HS-27A (cell line): ENCODE measurements around the gene TRIM17.
A peak's percentile ranks its signal among the peaks of the same experiment; 100 is the strongest.

ENCODE experiments used
- DNase-seq: peaks from one replicate; pipeline ENCODE4 v3.0.0-alpha.2; 2012; ENCODE audit warnings: low read depth, missing footprints

TRIM17 gene

GRCh38 chr1:228416217-228416933, at the start of gene TRIM17:
Gene TRIM17, minus strand, starts transcription at chr1:228416861. Its CDS starts 1,789 bp downstream, at chr1:228415072.
- no peak for DNase-seq

- no peak for DNase-seq
These were observed 49.0 kb upstream of the TRIM17 start for GRCh38 chr1:228465571-228466146.

GRCh38 chr1:228465141-228465540, 48.5 kb upstream of the TRIM17 start:
- no peak for DNase-seq

- DNase-seq, result no peak
These were observed 47.9 kb upstream of the TRIM17 start for GRCh38 chr1:228464487-228464983.

- DNase-seq, result no peak
These were observed 47.1 kb upstream of the TRIM17 start for GRCh38 chr1:228463559-228464455.

GRCh38 chr1:228463009-228463558, 46.4 kb upstream of the TRIM17 start:
- DNase-seq, result no peak

GRCh38 chr1:228462560-228462959, 45.9 kb upstream of the TRIM17 start:
- no peak for DNase-seq

- DNase-seq, result no peak
These were observed 44.2 kb upstream of the TRIM17 start for GRCh38 chr1:228460821-228461220.

GRCh38 chr1:228459091-228459993, 42.7 kb upstream of the TRIM17 start:
- no peak for DNase-seq

- DNase-seq, result peak; percentile 59
These were observed 40.9 kb upstream of the TRIM17 start for GRCh38 chr1:228457396-228458176.

- DNase-seq, result no peak
These were observed 40.3 kb upstream of the TRIM17 start for GRCh38 chr1:228457017-228457395.

- no peak for DNase-seq
These were observed 39.8 kb upstream of the TRIM17 start for GRCh38 chr1:228456252-228457016.

- no peak for DNase-seq
These were observed 39.1 kb upstream of the TRIM17 start for GRCh38 chr1:228455715-228456114.

GRCh38 chr1:228454238-228454637, 37.6 kb upstream of the TRIM17 start:
- DNase-seq, result no peak

GRCh38 chr1:228453614-228454013, 37.0 kb upstream of the TRIM17 start:
- no peak for DNase-seq

- DNase-seq, result no peak
These were observed 36.4 kb upstream of the TRIM17 start for GRCh38 chr1:228453022-228453560.

GRCh38 chr1:228452194-228453021, 35.7 kb upstream of the TRIM17 start:
- DNase-seq, result no peak

GRCh38 chr1:228450200-228450599, 33.5 kb upstream of the TRIM17 start:
- no peak for DNase-seq
